Esophagus muscularis mucosa (tissue), 4 donors: Measurements from ENCODE around the gene CHGA. TPM values are rescaled to one million over a fixed set of nuclear protein-coding genes. Genes with fewer than 3 reads are reported as not detected.

Experiments used
- DNase-seq: peaks from one replicate; pipeline ENCODE4 v3.0.0-alpha.2; 2017; ENCODE audit errors: extremely low spot score
- H3K27ac ChIP-seq, 4 donors: fragments of 200-600 bp; sonication (generic); replicated peaks in 1 of 4; 1 replicate in 3 of 4; 2 replicates in 1 of 4; pipeline ENCODE4 v1.5.1; 2016 to 2019; ENCODE audit warnings: mild to moderate bottlenecking in 1 of 4
- H3K27me3 ChIP-seq, 4 donors: fragments of 200-600 bp; sonication (generic); one replicate each; pipeline versions ENCODE4 v1.5.1 to v1.6.0; 2016 to 2019
- H3K36me3 ChIP-seq, 4 donors: fragments of 200-600 bp; sonication (generic); one replicate each; pipeline ENCODE4 v1.5.1; 2016 to 2019
- H3K4me1 ChIP-seq, 4 donors: fragments of 200-600 bp; sonication (generic); one replicate each; pipeline ENCODE4 v1.5.1; 2016 to 2019
- H3K4me3 ChIP-seq, 4 donors: fragments of 200-600 bp; sonication (generic); 1 replicate in 2 of 4; 2 replicates in 2 of 4; pipeline ENCODE4 v1.5.1; 2016 to 2019; ENCODE audit warnings: mild to moderate bottlenecking in 4 of 4, moderate library complexity in 1 of 4
- H3K9me3 ChIP-seq, 4 donors: fragments of 200-600 bp; sonication (generic); 1 replicate in 3 of 4; 2 replicates in 1 of 4; pipeline ENCODE4 v1.5.1; 2016 to 2019
- EP300 ChIP-seq: sonication (generic); formaldehyde crosslinking; IDR thresholded peaks from one replicate; pipeline ENCODE4 v1.6.1; 2017; ENCODE audit warnings: antibody characterized with exemption
- POLR2A ChIP-seq: fragments of 450-650 bp; IDR thresholded peaks from one replicate; pipeline ENCODE4 v1.6.1; 2017; ENCODE audit warnings: antibody characterized with exemption, moderate library complexity, mild to moderate bottlenecking, low read depth
- POLR2AphosphoS5 ChIP-seq, 2 donors: sonication (generic); formaldehyde crosslinking; IDR thresholded peaks; one replicate each; pipeline ENCODE4 v1.6.1; 2017; ENCODE audit warnings: antibody characterized with exemption in 2 of 2
- WGBS: methylation state at CpG from one replicate; pipeline ENCODE4 v1.1.5; 2018; 5-methylcytosine and 5-hydroxymethylcytosine counted together
- intact Hi-C: fragments of 100-400 bp; cut with DNase I; formaldehyde crosslinking; loops from one replicate; pipeline ENCODE4 v1.15.1; 2023
- total RNA-seq, 4 donors: library from RNA; depleted of rRNA; stranded (reverse); fragments of >200 nt; gene quantifications; one replicate each; pipeline versions ENCODE4 v1.1.0 to v1.2.1, GENCODE V29; 2016
- TF ChIP-seq, protein P1 (sequence below), 3 experiments: fragments of 200-600 bp in 2 of 3; fragments of 450-650 bp in 1 of 3; sonication (generic) in 2 of 3; IDR thresholded peaks; one replicate each; pipeline ENCODE4 v1.5.1; 2017 to 2019; ENCODE audit warnings: antibody characterized with exemption in 3 of 3, mild to moderate bottlenecking in 2 of 3, moderate library complexity in 1 of 3

CHGA gene
- total RNA-seq, 4 donors from 2014 or later, result 1.2 to 2.5 (median 1.3) TPM

DNA sequence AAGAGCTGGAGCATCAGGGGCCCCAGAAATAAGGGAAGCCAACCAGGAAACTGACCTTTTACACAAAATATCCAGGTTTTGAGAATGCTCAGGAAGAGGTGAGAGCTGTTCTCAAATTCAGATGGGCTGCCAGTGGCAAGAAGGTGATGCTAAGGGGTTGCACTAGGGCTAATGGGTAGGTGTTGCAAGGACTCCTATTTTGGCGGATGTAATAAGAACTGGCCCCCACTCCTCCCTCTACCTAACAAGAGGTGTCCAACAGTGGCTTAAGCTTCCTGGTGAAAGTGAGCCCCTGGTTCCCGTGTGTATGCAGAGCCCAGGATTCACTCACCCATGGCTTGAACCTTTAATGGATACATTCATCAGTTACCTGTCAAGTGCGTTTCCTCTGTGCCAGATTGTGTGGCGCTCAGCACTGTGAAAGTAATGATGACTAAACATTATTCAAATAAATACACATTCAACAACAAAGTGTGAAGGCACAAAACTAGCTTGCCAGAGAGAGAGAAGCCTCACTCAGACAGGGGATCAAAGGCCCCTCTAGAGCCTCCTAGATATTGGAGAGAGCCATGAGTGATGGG, 705 bp upstream of the CHGA start:
- Histone ChIP-seq H3K4me1 (peaks cover 0 to 11% (median 9%) of the 10 kb centered on the region in 4 donors), H3K27me3 (peaks cover 0 to 66% (median 8%) of the 10 kb centered on the region in 4 donors), H3K36me3 (no peaks in the 10 kb centered on the region), H3K27ac (no peak overlapping the region), H3K4me3 (no peak overlapping the region), H3K9me3 (no peaks in the 10 kb centered on the region)
- DNase-seq, result no peak
- TF ChIP-seq POLR2AphosphoS5 (IDR thresholded peaks at IDR 0.05), result no peak
- intact Hi-C loops, result no loop called here
- 51% methylated on average over 4 of the region's 4 CpGs for WGBS

DNA sequence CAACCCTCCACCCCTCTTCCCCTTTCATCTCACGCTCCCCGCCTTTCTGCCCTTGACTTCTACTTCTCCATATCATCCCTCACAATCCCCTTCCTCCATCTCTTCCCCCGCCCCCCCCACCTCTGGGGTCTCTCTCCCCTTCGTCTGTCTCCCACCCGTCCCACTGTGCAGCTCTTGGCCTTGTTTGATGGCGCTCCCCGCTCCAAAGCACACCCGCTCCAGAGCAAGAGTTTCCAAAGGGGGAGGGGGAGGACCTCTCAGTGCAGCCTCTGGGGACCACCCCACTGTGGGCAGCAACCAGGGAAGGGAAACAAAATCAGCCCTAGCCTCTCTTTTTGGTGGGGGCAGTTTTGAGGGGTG, 774 bp downstream of the CHGA start:
- Histone ChIP-seq H3K4me1 (peaks cover 0 to 11% (median 9%) of the 10 kb centered on the region in 4 donors), H3K27ac (no peak overlapping the region), H3K27me3 (peaks cover 0 to 53% (median 8%) of the 10 kb centered on the region in 4 donors), H3K4me3 (no peak overlapping the region), H3K9me3 (no peaks in the 10 kb centered on the region), H3K36me3 (no peaks in the 10 kb centered on the region)
- DNase-seq, result no peak
- TF ChIP-seq, protein P1, sequence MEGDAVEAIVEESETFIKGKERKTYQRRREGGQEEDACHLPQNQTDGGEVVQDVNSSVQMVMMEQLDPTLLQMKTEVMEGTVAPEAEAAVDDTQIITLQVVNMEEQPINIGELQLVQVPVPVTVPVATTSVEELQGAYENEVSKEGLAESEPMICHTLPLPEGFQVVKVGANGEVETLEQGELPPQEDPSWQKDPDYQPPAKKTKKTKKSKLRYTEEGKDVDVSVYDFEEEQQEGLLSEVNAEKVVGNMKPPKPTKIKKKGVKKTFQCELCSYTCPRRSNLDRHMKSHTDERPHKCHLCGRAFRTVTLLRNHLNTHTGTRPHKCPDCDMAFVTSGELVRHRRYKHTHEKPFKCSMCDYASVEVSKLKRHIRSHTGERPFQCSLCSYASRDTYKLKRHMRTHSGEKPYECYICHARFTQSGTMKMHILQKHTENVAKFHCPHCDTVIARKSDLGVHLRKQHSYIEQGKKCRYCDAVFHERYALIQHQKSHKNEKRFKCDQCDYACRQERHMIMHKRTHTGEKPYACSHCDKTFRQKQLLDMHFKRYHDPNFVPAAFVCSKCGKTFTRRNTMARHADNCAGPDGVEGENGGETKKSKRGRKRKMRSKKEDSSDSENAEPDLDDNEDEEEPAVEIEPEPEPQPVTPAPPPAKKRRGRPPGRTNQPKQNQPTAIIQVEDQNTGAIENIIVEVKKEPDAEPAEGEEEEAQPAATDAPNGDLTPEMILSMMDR (IDR thresholded peaks at IDR 0.05), result no peak
- TF ChIP-seq EP300 (no peak), POLR2A (no peak), POLR2AphosphoS5 (IDR thresholded peaks at IDR 0.05) (no peak)
- 41% methylated on average over 8 of the region's 8 CpGs for WGBS
- intact Hi-C loops, result no loop called here

DNA sequence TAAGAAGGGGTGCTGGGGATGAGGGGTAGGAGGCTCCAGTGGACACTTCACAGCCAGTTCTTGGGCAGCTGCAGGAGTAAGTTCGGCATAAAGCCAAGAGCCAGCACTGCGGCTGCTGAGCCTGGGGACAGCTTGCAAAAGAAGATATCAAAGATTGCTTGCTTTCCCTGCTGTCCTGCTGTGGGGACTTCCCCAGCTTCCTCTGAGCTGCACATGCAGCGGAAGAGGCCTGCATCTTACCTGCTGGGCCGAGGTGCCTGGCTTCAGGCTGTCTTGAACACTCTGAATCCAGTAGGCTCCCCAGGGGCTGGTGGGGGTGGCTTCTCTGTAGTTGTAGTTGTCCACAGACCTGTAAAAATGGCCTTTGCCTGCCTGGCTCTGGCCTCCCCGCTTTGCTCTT, 1.3 kb downstream of the CHGA start:
- Histone ChIP-seq H3K4me3 (no peak overlapping the region), H3K36me3 (no peaks in the 10 kb centered on the region), H3K9me3 (no peaks in the 10 kb centered on the region), H3K27ac (no peak overlapping the region), H3K4me1 (peaks cover 0 to 11% (median 9%) of the 10 kb centered on the region in 4 donors), H3K27me3 (peaks cover 0 to 47% (median 8%) of the 10 kb centered on the region in 4 donors)
- TF ChIP-seq POLR2A, result no peak
- TF ChIP-seq EP300, result no peak
- TF ChIP-seq, protein P1 (IDR thresholded peaks at IDR 0.05), result no peak
- TF ChIP-seq POLR2AphosphoS5 (IDR thresholded peaks at IDR 0.05), result no peak
- intact Hi-C loops, result no loop called here
- WGBS, result 64% methylated on average over 3 of the region's 5 CpGs
- no peak for DNase-seq

DNA sequence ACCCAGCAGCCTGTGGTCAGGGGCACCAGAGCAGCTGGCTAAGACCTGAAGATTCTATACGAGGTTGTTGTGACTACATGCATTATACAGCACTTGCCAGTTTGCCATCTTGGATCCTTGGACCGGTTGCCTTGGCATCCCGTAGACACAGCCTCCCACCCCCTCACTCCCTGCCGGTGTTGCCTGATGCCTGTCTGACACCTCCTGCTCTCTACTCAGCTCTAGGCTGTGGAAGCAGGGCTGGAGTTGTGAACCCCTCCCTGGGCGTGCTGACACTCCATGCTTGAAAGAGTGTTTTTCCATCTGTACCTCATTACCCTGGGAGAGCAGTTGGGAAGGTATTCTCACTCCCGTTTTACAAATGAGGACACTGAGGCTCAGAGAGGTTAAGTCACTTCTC, 2.5 kb downstream of the CHGA start:
- Histone ChIP-seq H3K4me3 (no peak overlapping the region), H3K27ac (no peak overlapping the region), H3K9me3 (no peaks in the 10 kb centered on the region), H3K27me3 (peaks cover 0 to 37% (median 8%) of the 10 kb centered on the region in 4 donors), H3K4me1 (peaks cover 0 to 11% (median 9%) of the 10 kb centered on the region in 4 donors), H3K36me3 (no peaks in the 10 kb centered on the region)
- 71% methylated on average over 6 of the region's 6 CpGs for WGBS
- intact Hi-C loops, result no loop called here
- no peak for DNase-seq
- TF ChIP-seq, protein P1 (IDR thresholded peaks at IDR 0.05), result no peak

DNA sequence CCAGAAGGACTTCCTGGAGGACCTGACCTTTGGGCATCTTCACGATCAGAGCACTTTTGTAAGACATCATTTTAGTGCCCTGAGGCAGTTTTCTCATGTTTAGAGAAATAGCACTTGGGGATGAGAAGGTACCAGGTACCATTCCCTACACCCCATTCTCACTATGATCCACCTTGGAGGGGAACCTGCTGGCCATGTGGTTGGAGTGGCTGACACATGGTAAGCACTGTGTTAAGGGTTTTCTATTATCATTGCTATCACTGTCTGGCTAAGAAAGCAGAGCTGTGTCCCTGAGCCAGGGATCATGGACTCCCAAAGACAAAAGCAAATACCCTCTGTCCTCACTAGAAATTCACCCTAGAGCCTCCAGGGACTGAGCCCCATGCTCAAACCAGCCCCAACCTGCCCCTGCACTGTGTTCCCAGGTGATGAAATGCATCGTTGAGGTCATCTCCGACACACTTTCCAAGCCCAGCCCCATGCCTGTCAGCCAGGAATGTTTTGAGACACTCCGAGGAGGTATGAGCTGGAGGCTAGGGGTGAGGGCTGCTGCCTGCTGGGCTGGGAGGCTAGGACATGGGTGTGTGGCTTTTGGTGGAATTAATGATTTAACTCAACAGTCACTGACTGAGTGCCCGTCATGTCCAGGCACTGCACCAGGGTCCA, 3.4 kb downstream of the CHGA start:
- no peaks in the 10 kb centered on the region for H3K9me3 ChIP-seq
- TF ChIP-seq, protein P1 (IDR thresholded peaks at IDR 0.05), result no peak
- TF ChIP-seq EP300 (no peak), POLR2AphosphoS5 (IDR thresholded peaks at IDR 0.05) (no peak)
- H3K4me3 ChIP-seq, result no peak overlapping the region
- intact Hi-C loops, result no loop called here
- H3K36me3 ChIP-seq, result no peaks in the 10 kb centered on the region
- H3K4me1 ChIP-seq, result peaks cover 0 to 11% (median 9%) of the 10 kb centered on the region in 4 donors
- H3K27me3 ChIP-seq, result peaks cover 0 to 33% (median 8%) of the 10 kb centered on the region in 4 donors
- no peak for DNase-seq
- WGBS, result 85% methylated on average over 4 of the region's 5 CpGs
- no peak overlapping the region for H3K27ac ChIP-seq
